Measurements from ENCODE around the gene ELP6.
A peak's percentile ranks its signal among the peaks of the same experiment; 100 is the strongest.
"Not testable (repeated sequence)": the region's sequence is repeated elsewhere in the genome, so short reads cannot be mapped to it uniquely, and the experiment has no call there.

ELP6 gene

GRCh38 chr3:47515100-47515499 lies 1.6 kb upstream of the ELP6 start:
- Histone ChIP-seq H3K4me3 (ENCODE audit: low read length) (no peak overlapping the region), H3F3A (ENCODE audit: control insufficient read depth, insufficient read depth) (peaks cover 8% of the 10 kb centered on the region; the same call in 1 of the 2 replicates), H3K9me3 (ENCODE audit: control insufficient read depth, insufficient read depth, low read length) (no peaks in the 10 kb centered on the region), H3K4me2 (ENCODE audit: low read length) (no peak overlapping the region), H4K20me1 (ENCODE audit: control insufficient read depth, insufficient read depth, low read depth, low read length) (no peaks in the 10 kb centered on the region), H3K36me3 (ENCODE audit: control insufficient read depth, low read length) (peaks cover 27% of the 10 kb centered on the region), H3K79me2 (ENCODE audit: control insufficient read depth, low read length) (peaks cover 31% of the 10 kb centered on the region), H3K9me2 (replicated peaks; ENCODE audit: control insufficient read depth, low read length) (no peaks in the 10 kb centered on the region), H3K27me3 (ENCODE audit: control insufficient read depth, low read length) (no peaks in the 10 kb centered on the region), H3K27ac (ENCODE audit: low read depth, low read length) (no peak overlapping the region), H3K4me1 (ENCODE audit: control insufficient read depth, low read length) (peaks cover 14% of the 10 kb centered on the region)
- TF ChIP-seq CTCF (IDR thresholded peaks at IDR 0.05; ENCODE audit: low read depth, low read length, poor library complexity, severe bottlenecking): no peak
- TF ChIP-seq EZH2phosphoT487 (IDR thresholded peaks at IDR 0.05; ENCODE audit: borderline replicate concordance, low read length): no peak

- Histone ChIP-seq H3K4me2 (ENCODE audit: low read length) (peak overlapping the region; percentile 83), H3K4me3 (ENCODE audit: low read length) (peak overlapping the region; percentile 91), H3K27ac (ENCODE audit: low read depth, low read length) (peak overlapping the region; percentile 87), H3K9me3 (ENCODE audit: control insufficient read depth, insufficient read depth, low read length) (no peaks in the 10 kb centered on the region), H3K27me3 (ENCODE audit: control insufficient read depth, low read length) (no peaks in the 10 kb centered on the region), H3K79me2 (ENCODE audit: control insufficient read depth, low read length) (peaks cover 48% of the 10 kb centered on the region), H3K36me3 (ENCODE audit: control insufficient read depth, low read length) (peaks cover 48% of the 10 kb centered on the region), H3K4me1 (ENCODE audit: control insufficient read depth, low read length) (peaks cover 14% of the 10 kb centered on the region), H3K9me2 (replicated peaks; ENCODE audit: control insufficient read depth, low read length) (no peaks in the 10 kb centered on the region), H4K20me1 (ENCODE audit: control insufficient read depth, insufficient read depth, low read depth, low read length) (no peaks in the 10 kb centered on the region), H3F3A (ENCODE audit: control insufficient read depth, insufficient read depth) (peaks cover 8% of the 10 kb centered on the region; the same call in 1 of the 2 replicates)
- TF ChIP-seq CTCF (IDR thresholded peaks at IDR 0.05; ENCODE audit: low read depth, low read length, poor library complexity, severe bottlenecking): no peak
- TF ChIP-seq EZH2phosphoT487 (IDR thresholded peaks at IDR 0.05; ENCODE audit: borderline replicate concordance, low read length): no peak
Measured at GRCh38 chr3:47512416-47513124, 942 bp downstream of the ELP6 start.

- peaks cover 73% of the 10 kb centered on the region for H3K36me3 ChIP-seq (ENCODE audit: control insufficient read depth, low read length)
Measured at GRCh38 chr3:47505267-47505666, 8.2 kb downstream of the ELP6 start.

GRCh38 chr3:47504113-47504512 lies 9.4 kb downstream of the ELP6 start:
- Histone ChIP-seq H3K27me3 (ENCODE audit: control insufficient read depth, low read length) (no peaks in the 10 kb centered on the region), H3K4me2 (ENCODE audit: low read length) (no peak overlapping the region), H3K79me2 (ENCODE audit: control insufficient read depth, low read length) (peaks cover 11% of the 10 kb centered on the region), H3F3A (ENCODE audit: control insufficient read depth, insufficient read depth) (no peaks in the 10 kb centered on the region), H3K9me2 (replicated peaks; ENCODE audit: control insufficient read depth, low read length) (no peaks in the 10 kb centered on the region), H3K36me3 (ENCODE audit: control insufficient read depth, low read length) (peaks cover 66% of the 10 kb centered on the region), H3K4me1 (ENCODE audit: control insufficient read depth, low read length) (no peaks in the 10 kb centered on the region), H3K27ac (ENCODE audit: low read depth, low read length) (no peak overlapping the region), H3K9me3 (ENCODE audit: control insufficient read depth, insufficient read depth, low read length) (no peaks in the 10 kb centered on the region), H3K4me3 (ENCODE audit: low read length) (no peak overlapping the region), H4K20me1 (ENCODE audit: control insufficient read depth, insufficient read depth, low read depth, low read length) (no peaks in the 10 kb centered on the region)
- TF ChIP-seq CTCF (IDR thresholded peaks at IDR 0.05; ENCODE audit: low read depth, low read length, poor library complexity, severe bottlenecking): no peak

More at GRCh38 chr3:47505267-47505666, 8.2 kb downstream of the ELP6 start:
- peaks cover 22% of the 10 kb centered on the region for H3K79me2 ChIP-seq (ENCODE audit: control insufficient read depth, low read length)
- not testable (repeated sequence) for H3K9me2 ChIP-seq (replicated peaks; ENCODE audit: control insufficient read depth, low read length); H3K4me1 ChIP-seq (ENCODE audit: control insufficient read depth, low read length); H3K4me3 ChIP-seq (ENCODE audit: low read length); H3K27me3 ChIP-seq (ENCODE audit: control insufficient read depth, low read length); H3K4me2 ChIP-seq (ENCODE audit: low read length); H3K27ac ChIP-seq (ENCODE audit: low read depth, low read length); H3F3A ChIP-seq (ENCODE audit: control insufficient read depth, insufficient read depth); H3K9me3 ChIP-seq (ENCODE audit: control insufficient read depth, insufficient read depth, low read length); H4K20me1 ChIP-seq (ENCODE audit: control insufficient read depth, insufficient read depth, low read depth, low read length)
